ENCODE results near the gene DBR1. TPM values are rescaled to one million over a fixed set of nuclear protein-coding genes. Genes with fewer than 3 reads are reported as not detected.

DBR1 gene
- total RNA-seq, 1 donor from 2014 or later: 25.7 TPM

DNA sequence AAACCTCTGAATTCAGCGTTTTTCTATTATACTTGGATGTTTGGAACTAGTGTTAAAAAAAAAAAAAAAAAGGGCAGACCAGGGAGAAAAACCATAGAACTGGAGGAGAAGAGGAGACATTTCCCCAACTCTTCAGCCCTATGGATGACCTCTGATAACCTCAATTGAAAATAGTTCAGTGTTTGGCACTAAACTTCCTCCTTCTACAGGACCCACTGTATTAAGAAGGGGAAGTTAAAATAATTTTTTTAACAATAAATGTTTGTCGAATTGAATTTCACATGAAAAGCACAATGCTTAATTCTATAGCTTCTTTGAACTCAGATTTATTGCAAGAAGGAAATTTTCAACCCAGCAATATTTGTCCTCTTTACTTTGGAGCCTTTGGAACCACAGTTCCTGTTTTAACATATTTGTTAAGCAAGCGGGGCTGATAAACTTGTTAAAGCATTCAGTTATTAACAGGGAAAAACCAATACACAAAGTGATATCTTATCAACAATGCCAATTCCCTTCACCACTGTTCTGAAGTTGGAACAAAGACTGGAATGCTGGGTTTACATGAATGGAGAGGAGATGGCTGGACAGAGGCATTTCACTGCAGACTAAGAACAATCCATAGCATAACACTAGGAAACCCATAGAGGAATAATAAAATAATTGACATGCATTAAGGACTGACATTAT, 39.4 kb downstream of the DBR1 start:
- Mint-ChIP-seq H3K27ac (no peak overlapping the region), H3K4me1 (ENCODE audit: low read depth) (no peaks in the 10 kb centered on the region), H3K9me3 (no peaks in the 10 kb centered on the region), H3K36me3 (ENCODE audit: low read depth) (no peaks in the 10 kb centered on the region), H3K27me3 (ENCODE audit: insufficient read depth) (peaks cover 33% of the 10 kb centered on the region), H3K4me3 (no peak overlapping the region)
- intact Hi-C loops (cut with micrococcal nuclease): no loop called here
- no peak for DNase-seq (ENCODE audit: low spot score)

DNA sequence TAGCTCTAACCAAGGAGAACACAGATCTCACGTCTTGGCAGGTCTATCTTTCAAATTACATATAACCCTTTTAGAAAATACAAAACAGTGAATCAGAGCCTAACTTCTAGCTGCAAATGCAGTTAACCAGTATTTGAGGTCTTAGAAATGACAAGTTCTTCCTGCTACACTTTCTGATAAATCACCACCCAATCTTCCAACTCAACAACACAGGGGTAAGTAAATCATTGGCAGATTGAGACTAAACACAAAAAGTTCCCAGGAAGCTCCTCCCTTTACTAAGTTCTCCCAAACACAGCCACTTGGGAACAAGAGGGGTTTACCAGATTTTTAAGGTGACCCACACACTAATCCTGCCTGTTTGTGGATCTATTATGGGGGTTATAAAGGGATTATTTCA, 42.5 kb downstream of the DBR1 start, which contains the start of gene A4GNT:
TSS of gene A4GNT (minus strand) at position 152 of the 400 bp plus-strand sequence. CDS start 1,134 bp downstream, outside the sequence.
- H3K27ac Mint-ChIP-seq: no peak within 1 kb of the TSS
- H3K4me1 Mint-ChIP-seq (ENCODE audit: low read depth): no peaks in the 10 kb centered on the region
- H3K9me3 Mint-ChIP-seq: no peaks in the 10 kb centered on the region
- no peaks in the 10 kb centered on the region for H3K36me3 Mint-ChIP-seq (ENCODE audit: low read depth)
- peaks cover 32% of the 10 kb centered on the region for H3K27me3 Mint-ChIP-seq (ENCODE audit: insufficient read depth)
- no peak within 1 kb of the TSS for H3K4me3 Mint-ChIP-seq
- DNase-seq (ENCODE audit: low spot score): no peak
- intact Hi-C loops (cut with micrococcal nuclease): no loop called here

DNA sequence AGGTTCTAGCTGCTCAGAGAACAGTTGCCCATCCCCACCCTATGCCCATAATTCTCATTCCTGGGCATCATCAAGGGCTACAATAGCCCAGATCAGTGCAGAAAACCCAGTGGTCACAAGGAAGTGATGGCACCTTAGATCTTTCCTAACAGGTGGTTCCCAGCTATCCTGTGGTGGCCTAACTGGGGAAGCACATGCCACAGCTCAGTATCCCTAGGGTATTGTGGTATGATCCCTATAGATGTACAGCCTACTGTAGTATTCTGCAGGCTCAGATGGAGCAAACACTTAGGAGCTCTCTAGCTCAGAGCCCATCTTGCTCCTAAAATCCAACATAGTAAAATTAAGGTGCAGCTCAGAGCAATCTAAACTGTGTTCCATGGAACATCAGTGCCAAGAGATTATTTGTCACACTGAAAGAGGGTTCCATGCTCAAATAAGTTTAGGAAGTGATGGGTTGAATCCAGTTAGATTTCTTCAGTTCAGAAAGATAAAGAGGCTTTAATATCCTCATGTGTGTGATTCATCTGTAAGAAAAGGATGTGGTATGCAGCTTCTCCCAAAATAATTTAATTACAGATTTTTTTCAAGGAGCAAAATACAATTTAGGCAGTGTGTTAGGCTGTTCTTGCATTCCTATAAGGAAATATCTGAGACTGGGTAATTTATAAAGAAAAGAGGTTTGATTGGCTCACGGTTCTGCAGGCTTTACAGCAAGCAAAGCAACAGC, 46.9 kb downstream of the DBR1 start:
- intact Hi-C loops (cut with micrococcal nuclease): no loop called here
- DNase-seq (ENCODE audit: low spot score): no peak
- Mint-ChIP-seq H3K36me3 (ENCODE audit: low read depth) (no peaks in the 10 kb centered on the region), H3K4me1 (ENCODE audit: low read depth) (no peaks in the 10 kb centered on the region), H3K9me3 (no peaks in the 10 kb centered on the region), H3K27ac (no peak overlapping the region), H3K27me3 (ENCODE audit: insufficient read depth) (peaks cover 20% of the 10 kb centered on the region), H3K4me3 (no peak overlapping the region)

DNA sequence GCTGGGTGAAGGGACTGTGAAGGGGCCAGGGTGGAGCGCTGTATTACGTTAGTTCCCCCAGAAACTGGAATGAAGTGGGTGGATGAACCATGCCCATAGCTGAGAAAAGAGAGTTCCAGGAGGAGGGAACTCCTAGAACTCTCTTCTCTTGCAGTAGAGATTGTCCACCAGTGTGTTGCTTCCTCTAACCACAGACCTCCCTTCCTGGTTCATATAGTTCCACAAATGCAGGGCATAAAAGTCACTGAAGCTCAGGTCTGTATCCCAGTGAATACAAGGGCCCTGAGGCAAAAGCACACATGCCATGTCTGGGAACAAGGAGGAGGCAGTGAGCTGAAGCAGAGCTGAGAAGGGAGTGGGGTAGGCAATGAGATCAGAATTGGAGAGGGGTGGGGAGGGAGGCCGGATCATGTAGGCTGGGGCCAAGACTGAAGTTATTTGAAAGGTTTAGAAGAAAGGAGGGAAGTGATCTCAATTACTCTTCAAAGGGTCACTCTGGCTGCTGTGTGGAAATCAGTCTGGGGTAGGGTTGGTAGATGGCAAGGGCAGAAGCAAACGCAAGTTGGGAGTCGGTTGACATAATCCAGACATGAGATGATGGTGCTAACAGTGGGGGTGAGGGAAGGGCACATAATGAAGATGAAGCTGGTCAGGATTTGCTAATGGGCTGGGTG, 49.0 kb downstream of the DBR1 start:
- Mint-ChIP-seq H3K27ac (no peak overlapping the region), H3K9me3 (no peaks in the 10 kb centered on the region), H3K36me3 (ENCODE audit: low read depth) (no peaks in the 10 kb centered on the region), H3K27me3 (ENCODE audit: insufficient read depth) (peaks cover 13% of the 10 kb centered on the region), H3K4me1 (ENCODE audit: low read depth) (no peaks in the 10 kb centered on the region), H3K4me3 (no peak overlapping the region)
- DNase-seq (ENCODE audit: low spot score): no peak
- intact Hi-C loops (cut with micrococcal nuclease): no loop called here

DNA sequence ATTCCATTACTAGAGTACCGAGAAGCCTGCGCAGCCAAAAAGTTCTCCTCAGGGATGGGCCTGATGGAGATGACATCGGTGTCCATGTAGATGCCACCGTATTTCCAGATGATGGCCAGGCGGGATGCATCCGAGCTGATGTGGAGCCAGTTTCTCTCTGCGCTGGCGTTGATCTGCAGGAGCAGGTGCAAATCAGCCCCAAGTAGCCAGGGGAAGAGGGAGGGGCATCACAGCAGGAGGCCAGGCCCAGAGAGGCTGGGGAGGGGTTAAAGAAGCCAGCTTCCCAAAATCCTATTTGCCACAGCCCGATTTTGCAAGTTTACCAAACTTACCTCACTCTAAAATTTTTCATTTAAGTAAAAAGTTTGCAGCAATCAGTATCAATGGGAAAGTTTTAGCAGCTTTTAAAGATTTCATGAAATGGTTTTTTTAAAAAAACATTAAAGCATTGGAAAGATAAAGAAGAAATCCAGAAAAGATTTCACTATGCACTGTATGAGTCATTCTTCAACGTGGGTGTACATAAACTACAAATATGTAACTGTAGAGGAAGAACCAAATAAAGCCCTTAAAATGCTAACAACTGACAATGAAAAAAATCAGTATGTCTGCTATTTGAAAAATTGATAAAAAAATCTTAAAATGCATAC, 49.9 kb downstream of the DBR1 start:
- intact Hi-C loops (cut with micrococcal nuclease): no loop called here
- Mint-ChIP-seq H3K9me3 (no peaks in the 10 kb centered on the region), H3K36me3 (ENCODE audit: low read depth) (no peaks in the 10 kb centered on the region), H3K27me3 (ENCODE audit: insufficient read depth) (peaks cover 16% of the 10 kb centered on the region), H3K4me1 (ENCODE audit: low read depth) (no peaks in the 10 kb centered on the region), H3K27ac (no peak overlapping the region), H3K4me3 (no peak overlapping the region)
- DNase-seq (ENCODE audit: low spot score): no peak

DNA sequence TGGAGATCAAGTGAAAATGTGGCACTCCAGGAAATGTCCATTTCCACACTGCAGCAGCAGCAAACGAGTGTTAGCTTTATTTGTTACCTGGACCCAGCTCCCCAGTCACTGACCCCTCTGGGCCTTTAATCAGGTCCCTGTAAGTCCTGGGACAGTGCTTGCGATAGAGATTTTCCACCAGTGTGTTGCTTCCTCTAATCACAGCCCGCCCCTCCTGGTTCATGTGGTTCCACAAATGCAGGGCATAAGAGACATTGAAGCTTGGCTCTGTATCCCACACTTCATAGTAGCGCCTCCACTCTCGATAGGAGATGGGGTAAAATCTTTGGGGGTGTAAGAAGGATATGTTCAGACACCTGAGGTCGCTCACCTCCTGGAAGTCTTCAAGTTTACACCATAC, 50.5 kb downstream of the DBR1 start:
- H3K27me3 Mint-ChIP-seq (ENCODE audit: insufficient read depth): peaks cover 16% of the 10 kb centered on the region
- intact Hi-C loops (cut with micrococcal nuclease): no loop called here
- no peaks in the 10 kb centered on the region for H3K36me3 Mint-ChIP-seq (ENCODE audit: low read depth)
- H3K9me3 Mint-ChIP-seq: no peaks in the 10 kb centered on the region
- no peaks in the 10 kb centered on the region for H3K4me1 Mint-ChIP-seq (ENCODE audit: low read depth)
- H3K4me3 Mint-ChIP-seq: no peak overlapping the region
- DNase-seq (ENCODE audit: low spot score): no peak
- no peak overlapping the region for H3K27ac Mint-ChIP-seq

DNA sequence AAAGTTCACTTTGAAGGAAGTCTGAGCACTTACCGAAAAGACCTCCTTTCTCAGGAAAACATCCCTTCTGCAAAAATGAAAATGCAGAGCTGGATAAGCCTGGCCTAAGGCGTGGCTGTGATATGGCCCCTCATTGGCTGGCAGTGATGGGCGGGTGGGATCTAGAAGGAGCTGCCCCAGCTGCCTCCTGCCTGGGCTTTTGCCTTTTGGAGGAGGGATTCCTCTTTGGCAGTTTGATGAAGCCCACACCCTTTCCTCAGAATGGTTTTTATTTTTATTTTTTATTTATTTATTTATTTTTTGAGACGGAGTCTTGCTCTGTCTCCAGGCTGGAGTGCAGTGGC, 55.3 kb downstream of the DBR1 start:
- intact Hi-C loops (cut with micrococcal nuclease): loop anchor here (1.0 kb wide), 1 partner anchor 51 kb away; no protein-coding TSS in a partner anchor
- Mint-ChIP-seq H3K27me3 (ENCODE audit: insufficient read depth) (peaks cover 24% of the 10 kb centered on the region), H3K9me3 (no peaks in the 10 kb centered on the region)

DNA sequence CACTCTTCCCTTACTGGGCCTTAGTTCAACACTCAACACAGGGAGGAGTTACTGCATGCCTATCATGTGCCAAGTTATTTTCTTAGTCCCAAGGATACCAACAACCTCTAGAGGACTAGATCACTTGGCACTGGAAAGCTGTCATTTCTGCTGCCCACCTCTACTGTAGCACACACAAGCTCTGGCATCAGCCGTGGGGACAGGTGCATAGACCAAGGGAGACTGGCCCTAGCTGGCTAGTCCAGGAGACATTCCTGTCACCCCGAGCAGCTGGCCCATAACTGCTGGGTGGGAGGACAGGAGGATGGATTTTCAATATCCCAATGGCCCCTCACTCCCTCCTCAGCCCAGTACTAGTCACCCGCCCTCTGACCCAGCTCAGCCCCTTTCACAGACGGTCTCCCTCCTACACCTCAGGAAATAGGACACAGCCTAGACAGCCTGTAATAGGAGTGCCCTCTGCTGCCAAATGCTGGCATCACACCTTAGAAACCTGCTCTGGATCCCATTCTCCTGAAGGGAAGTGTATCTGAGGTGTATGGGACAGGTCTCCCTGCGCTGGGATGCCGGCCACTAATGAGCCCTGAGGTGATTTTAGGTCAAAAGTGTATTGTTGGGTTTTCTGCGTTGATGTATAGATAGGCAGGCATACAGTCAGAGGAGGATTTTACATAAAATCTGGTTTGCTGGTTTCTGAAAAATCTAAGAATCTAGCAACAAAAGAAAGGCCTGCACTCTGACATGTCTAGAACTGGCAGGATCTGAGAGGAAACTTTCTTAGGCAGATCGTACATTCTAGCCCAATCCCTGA, 55.9 kb downstream of the DBR1 start:
- Mint-ChIP-seq H3K27ac (no peak overlapping the region), H3K9me3 (no peaks in the 10 kb centered on the region), H3K27me3 (ENCODE audit: insufficient read depth) (peaks cover 27% of the 10 kb centered on the region), H3K4me3 (no peak overlapping the region), H3K36me3 (ENCODE audit: low read depth) (peaks cover 3% of the 10 kb centered on the region), H3K4me1 (ENCODE audit: low read depth) (peaks cover 14% of the 10 kb centered on the region)
- intact Hi-C loops (cut with micrococcal nuclease): loop anchor here (1.0 kb wide), 1 partner anchor 51 kb away; no protein-coding TSS in a partner anchor
- DNase-seq (ENCODE audit: low spot score): peak; percentile 34

More for the DNA sequence above, 55.3 kb downstream of the DBR1 start:
- H3K4me3 Mint-ChIP-seq: no peak overlapping the region
- no peak for DNase-seq (ENCODE audit: low spot score)
- H3K36me3 Mint-ChIP-seq (ENCODE audit: low read depth): peaks cover 3% of the 10 kb centered on the region
- peaks cover 14% of the 10 kb centered on the region for H3K4me1 Mint-ChIP-seq (ENCODE audit: low read depth)
- no peak overlapping the region for H3K27ac Mint-ChIP-seq

DNA sequence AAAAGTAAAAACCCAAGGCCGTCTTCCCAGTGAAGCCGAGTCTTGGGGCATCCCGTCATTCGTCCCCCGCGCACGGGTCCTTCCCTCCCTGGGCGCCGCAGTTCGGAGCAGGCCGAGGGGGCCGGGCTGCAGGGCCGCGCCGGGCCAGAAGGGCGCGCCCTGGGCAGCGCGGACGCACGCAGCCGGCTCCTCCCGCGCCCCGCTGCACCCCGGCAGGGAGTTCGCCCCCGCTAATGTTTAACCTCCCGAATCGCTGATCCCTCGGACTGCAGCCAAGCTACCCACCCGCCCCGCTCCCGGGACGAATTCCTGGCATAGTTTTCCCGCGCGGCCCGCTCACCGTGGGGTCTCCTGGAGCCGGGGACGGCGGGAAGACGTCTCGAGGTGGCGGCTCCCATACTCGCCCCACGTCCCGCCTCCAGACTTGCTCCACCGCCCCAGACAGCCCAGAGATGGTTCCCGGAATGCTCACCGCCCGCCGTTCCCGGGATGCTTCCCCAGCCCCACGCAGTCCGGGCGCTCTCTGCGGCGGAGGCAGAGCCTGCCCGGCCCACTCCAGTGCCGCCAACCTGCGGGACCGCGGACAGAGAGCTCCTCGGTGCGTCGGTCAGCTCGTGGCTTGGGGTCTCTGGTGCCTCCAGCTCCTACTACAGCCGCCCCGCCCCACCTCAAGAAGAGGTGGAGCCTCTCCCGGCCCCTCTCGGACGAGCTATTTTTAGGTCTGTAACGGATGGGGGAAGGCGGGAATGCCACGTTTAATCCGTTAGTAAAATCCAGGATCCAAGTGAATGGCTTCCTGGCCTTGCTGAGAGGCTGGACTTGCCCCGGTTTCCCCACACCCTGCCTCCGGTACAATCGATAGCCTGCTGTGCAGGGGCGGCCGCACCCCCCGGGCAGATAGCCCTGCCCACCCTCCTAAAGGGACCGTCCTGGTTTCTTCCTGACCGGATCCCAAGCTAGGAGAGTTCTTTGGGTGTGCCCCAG, 59.4 kb downstream of the DBR1 start, which contains the start of gene DZIP1L:
TSS of gene DZIP1L (minus strand) at position 621 of the 984 bp plus-strand sequence. CDS start 11,637 bp downstream, outside the sequence.
- no peaks in the 10 kb centered on the region for H3K9me3 Mint-ChIP-seq
- DNase-seq (ENCODE audit: low spot score): peak; percentile 12
- peak within 1 kb of the TSS; percentile 79 for H3K4me3 Mint-ChIP-seq
- no peak within 1 kb of the TSS for H3K27ac Mint-ChIP-seq
- H3K4me1 Mint-ChIP-seq (ENCODE audit: low read depth): peaks cover 14% of the 10 kb centered on the region
- H3K36me3 Mint-ChIP-seq (ENCODE audit: low read depth): peaks cover 3% of the 10 kb centered on the region
- peaks cover 22% of the 10 kb centered on the region for H3K27me3 Mint-ChIP-seq (ENCODE audit: insufficient read depth)
- intact Hi-C loops (cut with micrococcal nuclease): no loop called here

DNA sequence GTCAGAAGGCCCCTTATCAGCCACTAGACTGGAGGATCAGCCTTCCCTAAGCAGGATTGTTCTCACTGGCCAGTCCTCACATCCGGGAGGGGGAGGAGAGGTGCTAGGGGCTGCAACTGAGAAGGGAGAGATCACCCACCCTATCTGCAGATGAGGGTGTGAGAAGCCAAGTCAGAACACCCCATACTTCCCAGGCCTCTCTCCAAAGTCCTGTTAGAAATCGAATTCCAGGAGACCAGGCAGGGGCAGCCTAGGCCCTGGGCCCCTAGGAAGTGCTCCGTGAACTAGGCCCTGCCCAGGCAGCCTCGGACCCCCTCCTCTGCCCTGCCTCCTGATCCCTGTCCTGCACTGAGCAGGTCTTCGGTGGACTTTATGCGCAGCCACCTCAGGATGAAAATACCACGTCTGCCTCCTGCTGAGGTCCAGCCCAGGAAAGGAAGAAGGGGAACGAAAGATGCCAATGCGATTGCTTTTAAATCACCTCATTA, 60.2 kb downstream of the DBR1 start:
- Mint-ChIP-seq H3K4me1 (ENCODE audit: low read depth) (peaks cover 14% of the 10 kb centered on the region), H3K27ac (no peak overlapping the region), H3K9me3 (no peaks in the 10 kb centered on the region), H3K27me3 (ENCODE audit: insufficient read depth) (peaks cover 20% of the 10 kb centered on the region), H3K36me3 (ENCODE audit: low read depth) (peaks cover 3% of the 10 kb centered on the region), H3K4me3 (peak overlapping the region; percentile 79)
- intact Hi-C loops (cut with micrococcal nuclease): no loop called here
- no peak for DNase-seq (ENCODE audit: low spot score)

DNA sequence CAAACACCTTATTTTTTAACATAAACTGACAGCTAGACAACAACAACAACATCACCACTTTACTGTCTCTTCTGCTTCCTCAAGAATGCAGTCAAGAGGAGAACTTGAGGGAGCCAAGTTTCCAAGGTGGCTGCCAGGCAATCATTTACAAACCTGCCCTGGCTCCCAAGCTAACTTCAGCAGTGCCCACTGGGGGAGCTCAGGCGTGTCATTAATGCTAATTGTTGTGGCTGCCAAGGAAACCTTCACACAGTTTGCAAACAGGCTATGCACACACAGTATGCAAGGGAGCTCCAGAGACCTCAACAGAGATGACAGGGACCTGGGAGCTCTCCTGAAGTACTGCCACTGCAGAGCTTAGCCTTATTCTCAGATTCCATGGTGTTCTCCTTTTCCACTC, 61.4 kb downstream of the DBR1 start:
- Mint-ChIP-seq H3K4me3 (no peak overlapping the region), H3K36me3 (ENCODE audit: low read depth) (peaks cover 3% of the 10 kb centered on the region), H3K27me3 (ENCODE audit: insufficient read depth) (peaks cover 20% of the 10 kb centered on the region), H3K9me3 (no peaks in the 10 kb centered on the region), H3K4me1 (ENCODE audit: low read depth) (peaks cover 14% of the 10 kb centered on the region), H3K27ac (no peak overlapping the region)
- no peak for DNase-seq (ENCODE audit: low spot score)
- intact Hi-C loops (cut with micrococcal nuclease): loop anchor here (1.0 kb wide), 1 partner anchor 17 kb away; no protein-coding TSS in a partner anchor
